OCI-LY7 (cell line): Measurements from ENCODE around the gene HTR3D.

ENCODE experiments used
- CTCF ChIP-seq: fragments of 200-600 bp; sonication (generic); conservative IDR thresholded peaks from 2 replicates; pipeline ENCODE4 v1.5.1; 2014; ENCODE audit warnings: mild to moderate bottlenecking, antibody characterized with exemption, low read length, moderate library complexity, mixed read lengths
- EZH2phosphoT487 ChIP-seq: fragments of 200-600 bp; sonication (generic); IDR thresholded peaks from 2 replicates; pipeline ENCODE4 v1.6.1; 2018; ENCODE audit warnings: low read depth, borderline replicate concordance, mild to moderate bottlenecking, mixed run types, antibody characterized with exemption, low read length, moderate library complexity, mixed read lengths

- TF ChIP-seq CTCF, result no peak
- no peak for TF ChIP-seq EZH2phosphoT487
These were observed 43.2 kb upstream of the HTR3D start for GRCh38 chr3:183988216-183988790.
